HepG2 (cell line): ENCODE data around the gene ZNF320. TPM values are rescaled to one million over a fixed set of nuclear protein-coding genes. Genes with fewer than 3 reads are reported as not detected.

Source experiments
- ATF4 ChIP-seq, 2 experiments: fragments of 450-650 bp in 1 of 2; sonication (generic) in 1 of 2; formaldehyde crosslinking; IDR thresholded peaks; 2 replicates each; pipeline versions ENCODE4 v1.5.0 to v1.8.0; 2020 to 2022; ENCODE audit warnings: mild to moderate bottlenecking in 1 of 2, missing genetic modification reagents in 1 of 2
- ATF7-NPFF ChIP-seq: sonication (generic); formaldehyde crosslinking; IDR thresholded peaks from 2 replicates; pipeline ENCODE4 v1.8.1; 2023; ENCODE audit warnings: mild to moderate bottlenecking, low read depth, missing genetic modification reagents, moderate library complexity
- DRAP1 ChIP-seq: IDR thresholded peaks from 2 replicates; pipeline ENCODE4 v1.6.1; 2016; ENCODE audit warnings: missing genetic modification reagents, missing compliant biosample characterization
- FOSL2 ChIP-seq: sonication (generic); formaldehyde crosslinking; IDR thresholded peaks from 2 replicates; pipeline ENCODE4 v1.4.0; 2020; ENCODE audit warnings: missing genetic modification reagents
- FUBP1 ChIP-seq: sonication (generic); formaldehyde crosslinking; IDR thresholded peaks from 2 replicates; pipeline ENCODE4 v1.5.1; 2020; ENCODE audit warnings: missing genetic modification reagents, mild to moderate bottlenecking, borderline replicate concordance
- GABPA ChIP-seq, 2 experiments: IDR thresholded peaks; 2 replicates each; pipeline ENCODE4 v1.6.1; 2011 to 2016; ENCODE audit warnings: low read depth in 2 of 2, low read length in 1 of 2, missing biosample characterization in 1 of 2, missing genetic modification characterization in 1 of 2
- HINFP ChIP-seq: sonication (generic); formaldehyde crosslinking; IDR thresholded peaks from 2 replicates; pipeline ENCODE4 v1.4.0; 2020; ENCODE audit warnings: low read depth, mild to moderate bottlenecking, missing genetic modification reagents
- NCOA2 ChIP-seq: sonication (generic); formaldehyde crosslinking; IDR thresholded peaks from 2 replicates; pipeline ENCODE4 v1.8.0; 2022; ENCODE audit warnings: inconsistent platforms
- PHF20 ChIP-seq: sonication (generic); formaldehyde crosslinking; IDR thresholded peaks from 2 replicates; pipeline ENCODE4 v1.5.0; 2020; ENCODE audit warnings: mild to moderate bottlenecking, missing genetic modification reagents
- TRAFD1 ChIP-seq: sonication (generic); formaldehyde crosslinking; IDR thresholded peaks from 2 replicates; pipeline ENCODE4 v1.5.1; 2020; ENCODE audit warnings: missing genetic modification reagents, mild to moderate bottlenecking, borderline replicate concordance
- YEATS2 ChIP-seq: sonication (generic); formaldehyde crosslinking; IDR thresholded peaks from 2 replicates; pipeline ENCODE4 v1.4.0; 2020; ENCODE audit warnings: missing genetic modification reagents, borderline replicate concordance
- ZGPAT ChIP-seq: IDR thresholded peaks from 2 replicates; pipeline ENCODE4 v1.6.1; 2016; ENCODE audit warnings: mild to moderate bottlenecking
- ZNF121 ChIP-seq: sonication (generic); formaldehyde crosslinking; IDR thresholded peaks from 2 replicates; pipeline ENCODE4 v1.5.0; 2020; ENCODE audit warnings: mild to moderate bottlenecking, missing genetic modification reagents
- ZNF225 ChIP-seq: sonication (generic); formaldehyde crosslinking; IDR thresholded peaks from 2 replicates; pipeline ENCODE4 v1.4.0; 2020; ENCODE audit warnings: mild to moderate bottlenecking, missing genetic modification reagents
- ZNF337 ChIP-seq: sonication (generic); formaldehyde crosslinking; IDR thresholded peaks from 2 replicates; pipeline ENCODE4 v1.5.1; 2020; ENCODE audit warnings: missing genetic modification reagents, low read depth, mild to moderate bottlenecking, borderline replicate concordance
- ZNF430 ChIP-seq: sonication (generic); formaldehyde crosslinking; IDR thresholded peaks from 2 replicates; pipeline ENCODE4 v1.9.0; 2021; ENCODE audit warnings: mild to moderate bottlenecking, missing genetic modification reagents
- ZNF496 ChIP-seq: sonication (generic); formaldehyde crosslinking; IDR thresholded peaks from 2 replicates; pipeline ENCODE4 v1.8.1; 2023; ENCODE audit warnings: mild to moderate bottlenecking, moderate library complexity, missing genetic modification reagents; ENCODE audit not compliant: insufficient replicate concordance
- ZNF549 ChIP-seq: sonication (generic); formaldehyde crosslinking; IDR thresholded peaks from 2 replicates; pipeline ENCODE4 v1.5.0; 2020; ENCODE audit warnings: missing genetic modification reagents
- ZNF556 ChIP-seq: sonication (generic); formaldehyde crosslinking; IDR thresholded peaks from 2 replicates; pipeline ENCODE4 v1.4.0; 2020; ENCODE audit warnings: mild to moderate bottlenecking, missing genetic modification reagents, borderline replicate concordance
- ZNF670 ChIP-seq: sonication (generic); formaldehyde crosslinking; IDR thresholded peaks from 2 replicates; pipeline ENCODE4 v1.8.0; 2022; ENCODE audit warnings: mild to moderate bottlenecking, missing genetic modification reagents, borderline replicate concordance
- polyA plus RNA-seq, 8 experiments: library from polyadenylated mRNA; depleted of rRNA in 3 of 8; stranded (reverse) in 7 of 8; unstranded in 1 of 8; fragments of >200 nt; fragmentation: Illumina TruSeq in 4 of 8; extraction: Trizol in 4 of 8; gene quantifications; 2 replicates each; pipeline versions ENCODE4 v1.2.1 to v1.2.3, GENCODE V29; 2011 to 2016; ENCODE audit warnings: low read depth in 4 of 8, missing spikeins in 1 of 8, mixed read lengths in 1 of 8; ENCODE audit not compliant: insufficient read depth in 1 of 8
- total RNA-seq, 5 experiments: library from RNA; depleted of rRNA; stranded (reverse); fragments of >200 nt; fragmentation: Illumina TruSeq; extraction: Trizol; gene quantifications; 2 replicates each; pipeline ENCODE4 v1.2.3, GENCODE V29; 2016; ENCODE audit warnings: low read depth in 1 of 5

ZNF320 gene
- total and polyA plus RNA-seq, 2 of the 13 experiments (the other 11 are each of a cell fraction or from before 2014, with no cell fraction given) = 0.49 TPM; not detected in 1

GRCh38 chr19:52942386-52943133 is 45.1 kb upstream of the ZNF320 start (continued):
- no peak for TF ChIP-seq HINFP (CRISPR knock-in tag)
- no peak; the same call in 1 of the 2 replicates for TF ChIP-seq NCOA2 (CRISPR knock-in tag)
- peak; percentile 58; the same call in 1 of the 2 replicates for TF ChIP-seq PHF20 (CRISPR knock-in tag)
- no peak for TF ChIP-seq ZNF556 (CRISPR knock-in tag)
- no peak for TF ChIP-seq ZNF670 (CRISPR knock-in tag)
- TF ChIP-seq ZNF337 (CRISPR knock-in tag) = no peak
- peak; percentile 65; the same call in 1 of the 2 replicates for TF ChIP-seq ZGPAT (CRISPR knock-in tag)
- TF ChIP-seq ATF4 (CRISPR knock-in tag; IDR thresholded peaks at IDR 0.05) = no peak
- TF ChIP-seq ZNF121 = 0 out of 2 replicates have a peak, but pooled peaks have one; percentile 9
- TF ChIP-seq GABPA (IDR thresholded peaks at IDR 0.05; ENCODE audit: low read depth, low read length) = no peak
- TF ChIP-seq GABPA (CRISPR knock-in tag; IDR thresholded peaks at IDR 0.05; ENCODE audit: low read depth) = peak; percentile 42
- peak; percentile 49 for TF ChIP-seq FOSL2 (CRISPR knock-in tag)
- no peak for TF ChIP-seq ZNF549 (CRISPR knock-in tag)
- no peak for TF ChIP-seq ZNF225 (CRISPR knock-in tag)
- TF ChIP-seq TRAFD1 (CRISPR knock-in tag) = no peak
- no peak for TF ChIP-seq YEATS2 (CRISPR knock-in tag)
- no peak for TF ChIP-seq ZNF496
- peak; percentile 66; the same call in 1 of the 2 replicates for TF ChIP-seq ZNF430 (CRISPR knock-in tag)
- TF ChIP-seq DRAP1 (CRISPR knock-in tag) = peak; percentile 46; the same call in 1 of the 2 replicates
- peak; percentile 26; the same call in 1 of the 2 replicates for TF ChIP-seq ATF7-NPFF (CRISPR knock-in tag)
- TF ChIP-seq FUBP1 = no peak
